GM19372 (cell line): ENCODE measurements around the gene DEAF1.

ENCODE experiments used
- ATAC-seq: cut with Tn5 transposase; IDR thresholded peaks from one replicate; pipeline ENCODE4 v1.9.1; 2021; ENCODE audit warnings: mild to moderate bottlenecking, low read depth, moderate library complexity; ENCODE audit not compliant: unreplicated experiment

The DEAF1 gene

DNA sequence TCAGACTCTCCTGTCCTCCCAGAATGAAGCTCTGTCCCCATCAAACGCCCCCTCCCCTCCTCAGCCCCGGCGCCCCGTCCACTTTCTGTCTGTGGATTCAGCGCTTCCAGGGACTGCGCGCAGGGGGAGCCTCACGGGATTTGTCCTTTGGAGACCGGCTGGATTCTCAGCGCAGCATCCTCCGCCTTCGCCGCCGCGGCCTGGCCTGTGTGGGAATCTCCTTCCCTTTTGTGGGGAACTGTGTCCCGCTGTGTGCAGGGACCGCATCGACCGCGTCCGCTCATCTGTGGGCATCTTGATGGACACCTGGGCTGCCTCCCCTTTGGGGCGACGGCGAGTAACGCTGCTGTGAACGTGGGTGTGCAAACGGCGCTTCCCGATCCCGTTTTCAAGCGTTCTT lies 67.0 kb downstream of the DEAF1 start:
- ATAC-seq, result no peak

DNA sequence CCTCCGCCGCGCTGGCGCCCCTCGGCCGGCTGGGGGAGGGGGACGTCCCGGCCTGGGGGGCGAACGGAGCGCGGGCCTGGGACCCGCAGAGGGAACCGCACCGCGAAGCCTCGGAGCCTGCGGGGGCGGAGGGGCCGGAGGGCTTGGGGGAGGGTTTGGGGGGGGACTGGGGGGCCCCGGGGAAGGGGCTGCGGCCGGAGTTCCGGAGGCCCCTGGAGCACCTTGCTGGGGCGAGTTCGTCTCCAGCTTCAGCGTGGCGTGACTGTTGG lies 67.8 kb downstream of the DEAF1 start:
- ATAC-seq, result no peak

DNA sequence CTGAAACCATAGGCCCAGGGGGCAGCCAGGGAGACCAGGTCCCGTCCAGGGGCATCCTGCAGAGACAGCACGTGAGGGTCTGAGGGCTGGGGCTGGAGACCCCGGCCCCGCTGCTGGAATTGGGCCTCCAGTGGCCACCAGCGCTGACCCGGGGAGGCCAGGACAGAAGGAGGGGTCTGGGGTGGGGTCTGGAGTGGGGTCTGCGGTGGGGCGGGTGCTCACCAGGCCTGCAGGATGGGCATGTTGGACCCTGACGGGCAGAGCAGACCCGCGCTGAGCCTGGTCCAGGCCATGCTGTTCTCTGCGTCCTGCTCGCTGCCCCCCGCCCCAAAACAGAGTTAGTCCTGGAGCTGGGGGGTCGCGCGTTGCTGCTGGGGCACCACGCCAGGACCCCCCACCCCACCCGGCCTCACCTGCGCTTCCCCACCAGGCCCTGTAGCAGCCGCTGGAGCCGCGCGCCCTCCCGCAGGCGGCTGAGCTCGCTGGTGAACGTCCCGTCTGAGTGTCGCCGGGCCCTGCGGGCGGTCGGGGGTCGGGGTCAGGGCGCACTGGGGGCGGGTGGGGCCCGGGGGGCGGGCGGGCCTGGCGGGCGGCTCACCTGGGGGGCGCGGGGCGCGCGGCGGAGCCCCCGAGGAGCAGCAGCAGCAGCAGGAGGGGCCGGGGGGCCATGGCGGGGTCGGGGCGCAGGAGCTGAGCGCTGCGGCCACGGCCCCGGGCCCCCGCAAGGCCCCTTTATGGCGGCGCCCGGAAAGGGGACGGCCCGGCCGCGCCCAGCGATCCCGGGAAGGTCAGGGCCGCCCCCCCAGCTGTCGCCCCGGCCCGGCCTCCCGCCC lies 68.3 kb downstream of the DEAF1 start, which contains the start of gene SCT:
SCT (minus strand) TSS at position 707 of the 833 bp plus-strand sequence; CDS start at position 669, 38 bp downstream.
- no peak for ATAC-seq

DNA sequence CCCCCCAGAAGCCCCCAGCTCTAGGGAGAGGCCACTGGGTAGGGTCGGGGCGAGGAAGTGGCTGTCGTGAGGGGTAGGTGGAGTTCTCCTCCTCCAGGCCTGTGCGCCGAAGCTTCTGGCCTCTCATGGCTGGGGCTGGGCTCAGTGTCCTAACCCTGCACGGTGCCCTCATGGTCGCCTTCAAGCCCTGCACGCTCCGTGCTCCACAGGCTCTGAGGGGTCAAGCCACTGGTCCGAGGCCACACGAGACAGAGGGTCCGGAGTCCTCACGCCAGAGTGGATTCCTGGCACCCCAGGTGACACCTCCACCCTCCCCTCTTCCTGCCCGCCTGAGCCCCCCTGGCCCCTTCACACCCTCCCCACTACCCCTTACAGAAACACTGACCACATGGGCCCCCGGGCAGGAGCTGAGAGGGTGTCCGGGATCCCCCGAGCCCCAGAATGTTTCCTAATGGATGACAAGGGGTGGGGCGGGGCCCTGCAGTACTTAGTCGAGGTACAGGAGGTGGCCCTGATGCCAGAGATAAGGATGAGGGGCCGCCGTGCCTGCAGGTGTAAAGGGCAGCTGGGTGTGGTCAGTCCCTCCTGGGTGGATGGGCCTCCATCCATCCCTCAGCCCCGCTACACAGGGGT lies 69.3 kb downstream of the DEAF1 start:
- ATAC-seq, result no peak

DNA sequence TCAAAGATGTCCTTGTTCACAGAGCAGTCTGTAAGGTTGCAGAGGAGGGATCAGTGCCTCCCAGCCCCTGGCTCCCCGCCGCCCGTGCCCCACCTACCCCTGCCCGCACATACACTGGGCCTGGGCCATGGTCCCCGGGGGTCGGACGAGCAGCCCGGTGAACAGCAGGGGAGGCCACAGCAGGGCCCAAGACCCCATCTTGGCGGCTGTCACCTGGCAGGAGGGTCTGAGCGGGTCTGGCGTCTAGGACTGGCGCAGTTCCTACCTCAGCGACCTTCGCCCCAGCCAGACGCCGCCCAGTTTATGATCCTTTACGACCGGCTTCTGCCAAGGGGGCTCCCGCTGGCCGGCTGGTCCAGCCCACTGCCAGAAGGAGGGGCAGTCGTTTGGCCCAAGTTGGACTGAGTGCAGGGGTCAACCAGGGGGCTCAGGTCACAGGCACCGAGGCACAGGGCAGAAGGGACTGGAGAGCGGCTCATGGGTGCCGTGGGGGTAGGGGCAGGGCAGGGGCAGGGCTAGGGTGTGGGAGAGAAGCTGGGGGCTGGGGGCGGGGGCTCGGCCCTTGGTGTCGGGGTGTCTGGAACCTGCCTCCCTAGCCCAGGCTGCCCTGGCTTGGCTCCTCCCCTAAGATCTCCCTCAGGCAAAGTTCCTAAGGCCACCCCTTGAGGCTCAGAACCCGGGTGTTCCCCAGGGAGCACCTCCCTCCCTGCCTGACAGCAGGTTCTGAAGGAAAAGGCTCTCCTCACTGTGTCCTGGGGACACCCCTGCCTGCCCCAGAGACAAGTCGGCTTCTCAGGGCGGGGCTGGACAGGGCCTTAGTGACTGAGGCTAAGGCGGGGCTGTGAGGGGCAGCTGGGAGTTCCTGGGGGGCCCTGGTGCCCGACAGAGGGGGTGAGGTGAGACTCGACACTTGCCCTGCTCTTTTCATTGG lies 70.1 kb downstream of the DEAF1 start, which contains the start of gene CDHR5:
CDHR5 (minus strand) TSS at position 251 of the 931 bp plus-strand sequence; CDS start at position 198, 53 bp downstream.
- no peak for ATAC-seq

DNA sequence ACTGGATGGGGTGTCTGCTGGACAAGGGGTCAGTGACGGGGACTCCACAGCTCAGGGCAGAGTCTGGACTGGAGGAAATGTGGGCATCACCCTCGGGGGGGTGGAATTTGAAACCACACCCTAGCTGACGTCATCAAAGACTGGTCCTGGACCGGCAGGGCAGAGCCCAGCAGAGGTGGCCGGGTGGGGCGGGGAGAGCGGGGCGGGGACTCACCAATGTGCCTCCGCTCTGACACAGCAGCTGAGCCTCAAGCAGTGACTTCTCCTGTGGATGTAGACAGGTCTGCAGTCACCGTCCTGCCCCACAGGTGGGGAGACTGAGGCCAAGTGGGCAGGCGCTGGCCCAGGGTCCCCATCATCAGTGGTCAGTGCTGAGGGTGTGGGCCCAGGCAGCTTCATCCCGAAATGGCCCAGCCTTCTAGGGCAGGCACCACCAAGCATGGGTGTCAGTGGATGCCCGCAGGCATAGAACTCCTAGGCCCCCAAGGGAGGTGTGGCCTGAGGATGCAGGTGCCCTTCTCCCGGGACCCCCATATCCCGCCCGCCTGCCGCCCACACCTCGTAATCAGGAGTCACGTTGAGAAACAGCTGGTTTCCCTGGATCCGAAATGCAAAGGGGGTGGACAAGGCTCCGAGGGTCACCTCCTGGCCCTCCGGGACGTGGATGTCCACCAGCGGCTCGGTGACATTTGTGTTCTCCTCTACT lies 70.9 kb downstream of the DEAF1 start:
- ATAC-seq, result no peak

DNA sequence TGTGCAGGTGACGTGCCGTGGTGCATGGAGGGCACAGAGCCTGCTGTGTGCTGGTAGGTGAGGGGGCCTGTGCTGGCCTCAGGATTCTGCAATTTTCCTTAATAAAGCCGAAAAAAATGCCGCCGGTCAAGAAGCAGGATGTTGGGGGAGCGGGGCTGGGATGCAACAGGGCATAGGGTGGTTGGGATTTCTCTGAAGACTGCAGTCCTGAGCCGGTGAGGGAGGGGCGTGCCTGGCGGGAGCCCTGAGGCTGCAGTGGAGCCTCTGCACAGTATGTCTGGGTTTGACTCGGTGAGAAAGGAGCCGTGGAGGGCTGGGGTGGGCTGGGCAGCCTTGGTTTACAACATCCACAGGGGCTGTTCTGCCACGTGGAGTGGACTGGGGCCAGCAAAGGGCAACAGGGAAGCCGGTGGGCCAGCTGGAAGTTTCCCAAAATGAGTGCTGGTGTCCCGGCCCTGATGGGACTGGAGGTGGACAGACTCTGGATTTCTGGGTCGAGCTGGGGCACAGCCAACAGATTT lies 71.6 kb downstream of the DEAF1 start:
- ATAC-seq, result no peak

DNA sequence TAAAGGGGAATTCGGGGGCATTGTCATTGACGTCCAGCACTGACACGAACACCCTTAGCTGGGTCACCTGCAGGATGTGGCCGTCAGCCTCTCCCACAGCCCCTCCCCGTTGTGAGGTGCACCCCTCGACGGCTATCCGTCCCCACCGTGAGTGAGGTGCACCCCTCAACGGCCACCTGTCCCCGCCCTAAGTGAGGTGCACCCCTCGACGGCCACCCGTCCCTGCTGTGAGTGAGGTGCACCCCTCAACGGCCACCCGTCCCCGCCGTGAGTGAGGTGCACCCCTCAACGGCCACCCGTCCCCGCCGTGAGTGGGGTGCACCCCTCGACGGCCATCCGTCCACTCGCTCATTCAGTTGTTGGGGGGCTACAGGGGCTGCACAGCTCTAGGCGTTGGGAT lies 73.2 kb downstream of the DEAF1 start:
- ATAC-seq, result no peak

DNA sequence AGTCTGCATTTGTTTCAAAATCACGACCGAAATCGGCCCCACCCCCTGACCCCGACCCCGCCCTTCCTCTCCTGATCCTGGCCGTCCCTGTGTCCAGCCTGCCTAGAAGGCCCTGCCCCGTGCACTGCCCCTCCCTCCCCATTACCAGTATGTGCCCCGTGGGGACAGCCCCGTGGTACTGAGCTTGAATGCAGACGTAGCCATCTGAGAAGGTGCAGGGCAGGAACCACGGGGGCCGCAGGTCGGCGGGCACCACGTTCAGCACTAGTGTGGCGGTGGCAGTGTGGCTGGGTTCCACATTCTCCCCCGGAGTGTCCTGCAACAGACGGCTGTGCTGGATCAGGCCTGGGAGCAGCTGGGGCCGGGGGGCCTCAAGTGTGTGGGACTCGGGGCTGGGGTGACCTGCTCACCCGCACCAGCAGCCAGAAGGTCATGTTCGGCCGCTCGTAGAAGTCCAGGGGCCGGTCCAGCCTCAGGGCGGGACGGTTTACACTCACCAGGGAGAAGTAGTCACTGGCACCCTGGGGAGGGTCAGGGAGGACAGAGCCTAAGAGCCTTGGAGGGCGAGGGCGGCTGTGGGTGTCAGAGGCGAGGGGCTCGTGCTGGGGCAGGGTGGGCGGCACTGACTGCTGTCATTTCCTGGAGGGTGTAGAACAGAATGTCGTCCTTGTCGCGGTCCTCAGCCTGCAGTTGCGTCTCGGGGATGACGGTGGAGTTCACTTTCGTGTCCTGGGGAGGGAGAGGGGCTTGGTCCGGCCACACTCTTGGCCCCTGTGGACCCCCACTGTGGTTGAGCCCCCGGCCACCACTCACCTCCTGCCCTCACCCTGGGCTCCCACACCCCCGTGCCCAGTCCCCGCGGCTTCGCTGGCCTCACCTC lies 73.8 kb downstream of the DEAF1 start:
- no peak for ATAC-seq

DNA sequence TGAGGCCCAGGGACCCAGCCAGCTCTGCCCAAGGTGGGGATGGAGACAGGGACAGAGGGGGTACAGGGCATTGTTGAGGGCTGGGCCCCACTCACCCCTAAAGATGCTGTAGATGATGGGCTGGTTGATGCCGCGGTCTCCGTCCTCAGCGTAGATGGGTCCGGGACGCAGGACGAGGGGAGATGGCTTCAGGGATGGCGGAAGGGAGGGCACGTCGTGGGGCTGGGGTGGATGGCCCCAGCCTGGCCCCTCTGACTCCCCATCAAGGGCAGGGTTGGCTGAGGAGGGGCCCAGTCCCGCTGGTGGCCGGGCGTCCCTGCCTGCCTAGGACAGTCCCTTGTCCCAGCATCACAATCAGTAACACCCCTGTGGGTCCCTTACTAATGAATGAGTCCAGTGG lies 74.8 kb downstream of the DEAF1 start:
- no peak for ATAC-seq

DNA sequence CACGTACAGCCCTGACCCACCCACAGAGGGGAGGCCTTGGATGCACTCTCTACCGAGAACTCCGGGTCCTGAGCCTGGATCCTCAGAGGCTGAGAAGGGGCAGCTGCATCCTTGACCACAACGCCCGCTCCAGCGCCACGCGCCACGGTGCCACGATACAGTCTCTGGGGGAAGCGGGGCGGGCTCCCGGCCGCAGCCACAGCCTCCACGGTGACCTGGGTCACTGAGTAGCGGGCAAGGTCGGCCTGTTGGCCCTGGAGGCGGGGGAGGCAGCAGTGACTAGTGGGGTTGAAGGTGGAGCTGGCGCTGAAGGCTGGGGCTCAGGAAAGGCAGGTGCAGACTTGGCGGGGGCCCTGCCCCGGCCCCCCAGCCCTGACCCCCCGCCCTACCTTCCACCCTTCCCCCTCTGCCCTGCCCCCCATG lies 75.4 kb downstream of the DEAF1 start:
- ATAC-seq, result no peak

DNA sequence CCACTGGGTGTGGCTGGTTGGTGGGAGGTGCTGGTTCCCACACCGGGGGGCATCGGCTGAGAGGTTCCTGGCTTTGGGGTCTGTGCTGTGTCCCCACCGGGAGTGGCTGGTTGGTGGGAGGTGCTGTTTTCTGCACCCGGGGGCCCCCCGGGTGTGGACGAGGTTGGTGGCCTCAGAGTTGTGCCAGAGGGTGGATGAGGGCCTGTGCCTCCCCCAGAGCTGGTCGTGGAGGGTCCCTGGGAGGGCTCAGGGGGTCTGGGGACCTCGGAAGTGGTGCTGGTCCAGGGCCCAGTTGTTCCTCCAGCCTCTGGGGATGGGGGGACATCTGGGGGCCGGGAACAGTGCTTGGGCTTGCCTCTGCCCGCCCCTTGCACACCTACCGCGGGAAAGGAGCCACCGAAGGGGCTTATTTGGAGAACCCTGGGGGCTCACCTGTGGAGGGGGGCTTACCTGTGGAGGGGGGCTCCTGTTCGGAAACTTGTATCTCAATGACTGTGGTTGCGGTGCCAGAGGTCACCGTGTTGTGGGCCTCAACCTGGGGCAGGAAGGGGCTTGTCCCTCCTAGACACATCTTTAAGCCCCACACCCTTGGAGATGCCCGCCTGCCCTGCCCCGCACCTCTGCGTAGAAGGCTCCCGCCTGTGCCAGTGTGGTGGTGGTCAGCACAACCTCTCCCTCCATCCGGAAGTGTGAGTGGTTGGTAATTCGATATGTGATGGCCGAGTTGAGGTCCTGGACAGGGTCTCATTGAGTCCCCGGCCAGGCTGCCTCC lies 76.0 kb downstream of the DEAF1 start:
- no peak for ATAC-seq

DNA sequence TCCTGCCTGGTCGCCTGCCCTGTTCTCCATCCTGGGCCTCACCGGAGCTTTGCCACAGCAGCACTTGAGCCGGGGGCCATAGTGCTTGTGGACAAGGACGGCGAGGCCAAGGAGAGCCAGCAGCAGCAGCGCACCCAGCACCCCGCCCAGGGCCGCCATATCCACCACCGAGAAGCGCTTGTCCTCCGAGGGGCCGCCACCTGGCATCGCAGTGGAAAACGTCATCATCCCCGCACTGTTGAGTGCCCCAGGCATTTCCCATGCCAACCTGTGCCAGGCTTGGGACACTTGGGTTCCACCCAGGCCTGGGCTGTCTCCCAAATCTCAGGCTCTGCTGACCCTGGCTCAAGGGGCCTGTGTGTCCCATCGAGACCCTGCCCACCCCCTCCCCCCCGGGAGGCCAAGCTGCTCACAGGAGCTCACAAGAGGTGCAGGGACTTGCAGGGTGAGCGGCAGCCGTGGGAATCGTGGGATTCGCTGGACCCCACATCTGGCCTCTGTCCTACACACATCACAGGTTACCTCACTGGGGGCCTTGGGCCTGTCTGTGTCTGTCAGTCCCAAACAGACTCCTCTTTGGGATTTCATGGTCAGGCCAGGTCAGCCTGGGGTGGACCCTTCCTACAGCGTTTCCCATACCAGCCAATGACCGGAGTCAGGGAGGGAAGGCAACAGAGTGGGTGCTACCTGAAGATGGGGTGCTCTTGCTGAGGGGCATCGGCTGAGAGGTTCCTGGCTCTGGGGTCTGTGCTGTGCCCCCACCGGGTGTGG lies 76.9 kb downstream of the DEAF1 start:
- ATAC-seq, result no peak

DNA sequence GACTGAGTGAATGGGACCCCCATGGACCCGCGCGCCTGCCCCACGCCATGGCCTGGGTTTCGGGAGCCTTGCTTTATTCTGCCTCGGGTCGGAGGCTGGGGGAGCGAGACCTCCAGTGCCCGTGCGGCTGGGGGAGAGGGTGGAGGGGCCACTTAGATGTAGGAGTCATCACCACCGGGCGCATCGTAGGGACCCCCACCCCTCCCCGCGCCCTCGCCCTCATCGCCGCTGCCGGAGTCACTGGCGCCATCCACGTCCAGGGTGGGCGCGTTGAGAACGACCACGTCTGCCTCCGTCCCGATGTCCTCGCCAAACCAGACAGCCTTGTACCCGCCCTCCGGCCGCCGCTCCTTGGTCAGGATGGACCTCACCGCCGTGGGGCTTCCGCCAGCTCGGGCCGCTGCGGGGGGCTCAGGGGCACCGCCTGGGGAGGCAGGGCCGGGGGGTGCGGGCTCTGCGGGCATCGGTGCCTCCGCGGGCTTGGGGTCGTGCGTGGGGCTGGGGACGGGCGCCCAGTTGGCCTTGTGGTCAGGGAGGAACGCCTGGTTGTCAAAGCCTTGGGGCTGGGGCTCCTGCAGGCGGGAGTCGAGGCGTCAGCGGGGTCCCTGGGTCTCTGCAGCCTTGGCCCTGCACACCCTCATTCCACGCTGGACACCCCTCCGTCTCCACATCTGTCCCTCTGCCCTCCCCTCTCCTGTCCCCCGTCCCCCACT lies 77.7 kb downstream of the DEAF1 start:
- no peak for ATAC-seq

DNA sequence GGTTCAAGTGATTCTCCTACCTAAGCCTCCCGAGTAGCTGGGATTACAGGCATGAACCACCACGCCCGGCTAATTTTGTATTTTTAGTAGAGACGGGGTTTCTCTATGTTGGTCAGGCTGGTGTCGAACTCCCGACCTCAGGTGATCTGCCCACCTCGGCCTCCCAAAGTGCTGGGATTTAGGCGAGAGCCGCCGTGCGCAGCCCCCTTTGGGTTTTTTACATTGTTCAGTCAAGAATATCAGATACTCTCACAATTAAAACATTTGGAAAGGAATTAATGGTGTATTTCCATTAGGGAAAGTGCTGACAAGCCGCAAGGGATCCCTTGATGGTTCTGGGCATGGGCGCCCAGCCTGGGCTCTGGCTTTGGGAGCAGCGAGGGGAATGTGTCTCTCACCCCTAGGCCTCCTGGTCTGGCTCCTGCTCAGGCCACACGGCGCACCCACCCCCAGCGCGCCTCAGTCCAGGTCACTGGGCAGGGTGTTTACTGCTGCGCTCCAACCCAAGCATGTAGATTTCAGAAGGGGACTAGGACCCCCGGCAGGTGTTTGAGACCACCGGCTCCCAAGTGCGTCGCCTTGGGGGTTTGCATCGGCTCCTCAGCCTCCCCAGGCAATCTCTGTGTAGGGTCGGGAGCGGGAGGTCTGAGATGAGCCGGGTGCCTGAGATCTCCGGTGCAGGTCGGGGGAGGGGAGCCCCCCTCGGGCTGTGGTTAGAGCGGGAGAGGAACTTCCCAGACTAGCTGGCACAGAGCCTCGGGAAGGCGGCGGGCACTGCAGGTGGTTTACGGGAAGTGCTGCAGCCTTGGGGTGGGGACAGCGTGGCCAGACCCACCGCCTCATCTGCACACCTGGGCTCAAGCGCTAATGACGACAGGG lies 78.5 kb downstream of the DEAF1 start:
- no peak for ATAC-seq
